Stimulated activated CD4-positive, alpha-beta T cell treated with anti-CD3 and anti-CD28 coated beads, Interleukin-4, amount 100 ng/mL, for 4 hours (primary cell): ENCODE results near the gene THADA.
"Not testable (repeated sequence)": the region's sequence is repeated elsewhere in the genome, so short reads cannot be mapped to it uniquely, and the experiment has no call there.

Experiments used
- DNase-seq, 2 experiments: peaks; one replicate each; pipeline ENCODE4 v3.0.0-alpha.2; 2020

Gene THADA

DNA sequence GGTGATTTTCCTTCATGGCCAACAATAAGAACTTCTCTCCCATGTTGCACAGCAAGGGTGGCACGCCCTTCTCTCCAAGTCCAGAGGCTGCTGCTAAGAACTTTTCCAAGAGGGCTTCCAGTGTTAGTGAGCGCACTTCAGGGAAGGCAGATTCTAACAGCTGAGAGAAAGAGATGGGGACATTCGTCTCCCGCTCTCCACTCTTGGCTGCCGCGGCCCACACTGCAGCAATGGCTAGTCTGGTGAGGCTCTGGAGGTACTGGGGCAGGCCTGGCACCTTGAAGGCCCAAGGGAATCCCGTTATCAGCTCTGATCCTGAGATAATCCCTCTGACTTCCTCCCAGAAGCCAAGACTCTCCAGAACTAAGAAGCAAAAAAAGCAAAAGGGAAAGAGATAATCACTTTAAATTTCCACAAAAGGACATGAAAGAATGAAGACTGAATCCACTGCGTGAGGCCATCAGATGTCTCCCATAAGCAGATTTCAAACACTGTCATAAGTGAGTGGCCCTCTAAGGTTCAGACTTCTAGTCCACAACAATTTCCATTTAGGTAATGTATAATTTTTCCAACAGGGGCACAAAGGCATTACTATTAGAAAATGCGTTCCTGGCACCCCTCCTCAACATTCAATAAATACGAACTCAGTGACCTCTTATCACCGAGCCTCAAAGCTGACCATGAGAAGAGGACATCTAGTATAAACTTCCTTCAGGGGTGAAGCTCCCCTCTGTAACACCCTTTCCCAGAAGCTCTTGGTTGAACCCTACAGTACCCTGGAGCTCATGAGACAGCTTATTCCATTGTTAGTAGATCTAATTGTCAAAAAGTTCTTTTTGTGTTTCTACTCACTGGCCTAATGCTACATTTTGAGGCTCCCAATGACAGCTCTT is 302.7 kb downstream of the THADA start:
- no peak for DNase-seq

DNA sequence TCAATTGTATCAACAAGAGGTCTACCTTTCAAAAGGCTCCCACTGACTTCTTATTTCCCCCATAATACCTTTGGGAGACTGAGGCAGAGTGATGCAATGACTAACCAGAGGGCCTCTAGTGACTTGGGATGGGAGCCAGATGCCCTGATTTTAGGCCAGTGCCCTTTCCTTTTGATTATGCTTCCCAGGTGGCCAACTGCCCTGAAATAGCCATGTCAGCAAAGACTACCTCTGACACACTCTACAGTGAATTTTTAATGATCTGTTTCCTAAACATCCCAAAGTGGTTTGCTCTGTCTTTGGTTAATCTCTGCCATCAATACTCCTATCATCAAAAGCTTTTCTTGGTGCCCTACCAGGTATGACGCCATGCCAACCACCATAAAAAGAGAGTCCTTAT is 303.5 kb downstream of the THADA start:
- DNase-seq: no peak

DNA sequence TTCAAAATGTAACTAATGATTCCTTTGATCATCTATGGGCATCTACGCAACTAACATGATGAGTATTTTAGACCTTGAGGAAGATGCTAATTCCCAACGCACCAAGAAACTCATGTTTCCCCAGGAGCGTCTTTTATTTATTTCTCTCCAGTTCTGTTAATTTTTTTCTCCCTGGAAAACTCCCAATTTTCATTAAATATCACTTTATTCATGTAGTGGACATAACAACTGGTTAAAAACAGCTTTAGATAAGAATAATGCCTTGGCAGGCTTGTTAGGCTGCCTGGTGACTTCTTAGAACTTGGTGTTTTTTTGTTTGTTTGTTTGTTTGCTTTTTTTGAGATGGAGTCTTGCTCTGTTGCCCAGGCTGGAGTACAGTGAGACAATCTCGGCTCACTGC is 306.5 kb downstream of the THADA start:
- DNase-seq: no peak

DNA sequence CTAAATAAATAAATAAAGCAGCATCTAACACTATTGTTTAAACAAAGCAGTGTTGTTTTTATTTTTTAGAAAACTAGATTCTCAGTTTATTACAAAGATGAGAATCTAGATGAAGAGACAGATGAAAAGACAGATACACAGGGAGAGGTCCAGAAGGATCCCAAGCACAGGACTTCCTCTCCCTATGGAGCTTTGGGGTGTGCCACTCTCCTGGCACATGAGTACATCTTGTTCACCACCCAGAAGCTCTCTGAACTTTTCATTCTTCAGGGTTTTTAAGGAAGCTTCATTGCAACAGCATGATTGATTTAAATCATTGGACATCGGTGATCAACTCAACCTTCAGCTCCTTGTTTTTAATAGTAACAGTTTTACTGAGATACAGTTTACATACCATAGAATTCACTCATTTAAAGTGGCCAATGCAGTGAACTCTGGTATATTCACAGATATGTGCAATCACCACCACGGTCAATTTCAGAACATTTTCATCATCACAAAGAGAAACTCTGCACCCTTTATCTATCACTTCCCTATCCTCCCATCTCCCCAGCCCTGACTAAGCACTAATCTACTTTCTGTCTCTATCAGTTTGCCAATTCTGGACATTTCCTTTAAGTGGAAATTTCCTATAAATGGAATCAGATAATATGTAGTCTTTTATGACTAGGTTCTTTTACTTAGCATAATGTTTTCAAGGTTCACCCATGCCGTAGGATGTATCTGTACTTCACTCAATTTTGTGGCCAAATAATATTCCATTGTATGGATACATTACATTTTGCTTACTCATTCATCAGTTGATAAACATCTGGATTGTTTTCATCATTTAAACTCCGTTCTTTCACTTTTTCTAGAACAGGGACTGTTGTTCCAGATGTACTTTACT is 307.2 kb downstream of the THADA start:
- no peak for DNase-seq

DNA sequence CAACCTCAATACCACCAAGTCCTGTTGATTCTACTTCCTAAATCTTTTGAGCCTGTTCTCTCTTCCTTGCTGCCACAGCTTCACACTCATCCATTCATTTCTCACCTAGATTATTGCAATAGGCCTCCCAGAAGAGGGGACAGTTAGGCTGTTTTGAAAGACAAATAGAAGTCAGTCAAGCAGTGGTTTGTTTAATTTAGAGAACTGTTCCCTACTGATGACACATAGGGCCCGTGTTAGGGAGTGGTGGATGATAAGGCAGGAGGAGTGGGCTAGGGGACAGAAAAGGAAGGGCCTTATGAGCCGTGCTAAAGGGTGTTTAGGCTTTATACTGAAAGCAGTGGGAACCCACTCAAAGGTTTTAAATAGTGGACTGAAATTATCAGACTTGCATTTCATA is 309.9 kb downstream of the THADA start:
- no peak for DNase-seq

- DNase-seq: no peak
Observed at GRCh38 chr2:43284967-43285366, 310.9 kb downstream of the THADA start.

DNA sequence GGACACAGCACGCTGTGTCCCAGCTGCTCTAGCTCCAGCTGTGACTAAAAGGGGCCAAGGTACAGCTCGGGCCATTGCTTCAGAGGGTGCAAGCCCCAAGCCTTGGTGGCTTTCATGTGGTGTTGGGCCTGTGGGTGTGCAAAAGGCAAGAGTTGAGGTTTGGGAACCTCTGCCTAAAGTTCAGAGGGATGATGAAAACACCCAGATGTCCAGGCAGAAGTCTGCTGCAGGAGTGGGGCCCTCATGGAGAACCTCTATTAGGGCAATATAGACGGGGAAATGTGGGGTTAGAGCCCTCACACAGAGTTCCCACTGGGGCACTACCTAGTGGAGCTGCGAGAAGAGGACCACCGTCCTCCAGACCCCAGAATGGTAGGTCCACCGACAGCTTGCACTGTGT is 311.5 kb downstream of the THADA start:
- not testable (repeated sequence) for DNase-seq

GRCh38 chr2:43280994-43281393 is 314.8 kb downstream of the THADA start:
- DNase-seq: no peak

DNA sequence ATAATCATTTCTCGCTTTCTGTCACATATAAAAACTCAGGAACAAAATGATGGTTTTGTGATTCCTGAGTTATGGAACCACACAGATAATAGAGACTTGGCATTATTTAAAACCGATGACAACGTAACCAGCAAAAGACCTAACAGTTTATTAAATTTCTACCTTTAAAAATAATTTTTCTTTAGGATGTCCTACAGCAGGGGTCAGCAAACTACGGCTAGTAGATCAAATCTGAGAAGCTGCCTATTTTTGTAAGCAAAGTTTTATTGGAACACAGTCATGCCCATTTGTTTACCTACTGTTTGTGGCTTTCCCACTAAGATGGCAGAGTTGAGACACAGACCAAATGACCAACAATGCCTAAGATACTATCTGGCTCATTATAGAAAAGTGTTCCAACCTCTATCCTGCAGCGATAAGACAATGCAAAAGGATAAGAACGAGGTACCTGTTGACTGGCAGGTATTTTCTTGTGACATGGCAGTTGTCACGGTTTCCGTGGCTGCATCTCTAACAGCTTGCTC is 316.5 kb downstream of the THADA start:
- DNase-seq: no peak

- no peak for DNase-seq
Observed at GRCh38 chr2:43278564-43279220, 317.1 kb downstream of the THADA start.

DNA sequence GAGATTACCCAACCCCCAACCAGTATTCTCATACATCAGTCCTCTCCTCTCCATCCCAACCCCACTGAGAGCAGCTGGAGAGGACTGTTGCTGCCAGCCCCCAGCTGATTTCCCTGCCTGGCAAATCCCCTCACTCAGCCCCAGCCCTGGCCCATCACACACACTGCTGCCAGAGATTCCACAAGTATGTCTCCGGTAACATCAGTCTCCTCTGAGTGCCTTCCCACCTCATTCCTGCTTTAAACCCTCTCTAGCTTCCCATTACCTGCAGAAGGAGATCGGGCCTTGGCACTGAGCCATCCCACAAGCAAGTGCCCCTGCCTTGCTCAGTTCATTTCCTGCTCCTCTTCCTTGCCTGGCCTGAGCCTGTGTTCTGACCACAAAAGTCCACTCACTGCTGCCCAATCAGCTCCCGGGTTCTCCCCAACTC is 318.9 kb downstream of the THADA start:
- no peak for DNase-seq

GRCh38 chr2:43276266-43276941 is 319.4 kb downstream of the THADA start:
- no peak for DNase-seq

DNA sequence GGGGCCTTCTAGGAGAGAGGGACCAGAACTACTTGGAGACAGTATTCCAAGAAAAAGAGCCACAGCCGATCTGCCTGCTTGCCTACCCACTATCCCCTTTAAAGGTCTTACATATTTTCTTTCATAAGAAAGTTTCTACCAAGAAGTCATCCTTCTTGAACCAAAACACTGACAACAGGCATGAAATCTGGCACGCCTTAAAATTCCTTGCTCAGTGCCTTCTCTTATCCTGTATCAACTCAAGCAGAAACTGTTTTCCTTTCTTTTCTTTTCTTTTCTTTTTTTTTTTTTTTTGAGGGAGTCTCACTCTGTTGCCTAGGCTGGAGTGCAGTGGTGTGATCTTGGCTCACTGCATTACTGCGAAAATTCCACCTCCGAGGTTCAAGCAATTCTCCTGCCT is 321.1 kb downstream of the THADA start:
- no peak for DNase-seq

DNA sequence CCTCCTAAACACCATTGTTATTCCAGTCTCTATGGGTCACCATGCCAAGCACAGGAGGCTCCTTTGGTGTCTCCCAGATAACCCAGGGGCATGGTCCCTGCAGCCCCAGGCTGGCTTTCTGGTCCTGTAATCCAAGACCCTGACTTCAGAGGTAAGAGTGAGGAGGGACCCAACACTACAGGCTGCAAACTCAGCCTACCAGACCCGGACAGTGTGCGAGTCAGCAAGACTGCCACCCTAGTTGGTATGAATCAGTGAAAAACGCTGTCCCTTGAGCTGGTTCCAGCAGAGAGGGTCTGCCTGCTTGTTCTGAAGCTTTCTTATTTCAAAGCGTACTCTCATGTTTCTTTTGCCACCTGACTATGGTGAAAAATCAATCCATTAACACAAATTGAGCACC is 321.8 kb downstream of the THADA start:
- no peak for DNase-seq

- DNase-seq: no peak
Observed at GRCh38 chr2:43273529-43273928, 322.3 kb downstream of the THADA start.

DNA sequence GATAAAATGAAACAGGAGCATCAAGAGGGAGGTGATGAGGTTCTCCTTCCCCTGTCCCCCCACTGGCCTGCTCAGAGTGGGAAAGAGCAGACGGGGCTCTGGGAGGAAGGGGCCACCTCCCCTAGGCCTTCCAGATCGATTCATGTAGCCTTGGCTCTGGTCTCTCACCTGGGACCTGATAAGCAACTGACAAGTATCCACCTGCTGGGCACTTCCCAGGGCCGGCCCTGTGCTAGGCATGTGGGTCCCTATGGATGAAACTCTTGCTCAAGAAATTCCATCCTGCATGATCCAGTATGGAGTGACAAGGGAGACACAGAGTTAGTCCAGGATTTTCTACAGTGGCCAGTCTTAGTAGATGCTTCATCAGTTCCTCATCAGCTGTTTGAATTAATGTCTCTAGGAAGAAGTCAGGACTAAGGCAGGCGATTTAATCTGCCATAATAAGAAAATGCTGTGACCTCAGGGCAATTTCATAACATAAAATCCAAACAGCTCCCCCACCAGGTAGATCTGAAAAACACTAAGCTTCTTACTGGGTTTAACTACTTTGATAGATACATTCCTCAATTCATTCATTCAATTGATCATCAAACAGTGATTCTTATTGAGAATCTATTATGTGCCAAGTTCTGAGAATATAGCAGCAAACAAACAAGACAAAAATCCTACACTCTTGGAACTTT is 324.8 kb downstream of the THADA start:
- no peak for DNase-seq

GRCh38 chr2:43270461-43270860 is 325.4 kb downstream of the THADA start:
- no peak for DNase-seq

DNA sequence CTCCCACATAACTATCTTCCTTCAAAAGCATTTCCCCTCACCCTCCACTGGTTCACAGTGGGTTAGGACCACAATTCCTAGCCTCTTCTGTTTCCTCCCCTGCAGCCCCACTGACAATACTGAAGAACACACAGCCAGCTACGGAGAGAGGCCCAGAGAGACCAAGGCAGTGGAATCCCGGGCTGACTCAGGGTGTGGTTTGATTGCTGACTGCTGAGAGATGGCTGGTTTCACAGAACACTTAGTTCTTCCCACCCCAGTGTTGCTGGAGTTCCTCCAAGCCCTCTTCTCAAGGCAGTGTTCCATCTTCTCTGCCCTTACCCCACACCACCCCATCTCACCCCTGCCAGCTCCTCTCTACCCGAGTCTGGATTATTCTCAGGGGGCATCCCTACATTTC is 326.1 kb downstream of the THADA start:
- no peak for DNase-seq

DNA sequence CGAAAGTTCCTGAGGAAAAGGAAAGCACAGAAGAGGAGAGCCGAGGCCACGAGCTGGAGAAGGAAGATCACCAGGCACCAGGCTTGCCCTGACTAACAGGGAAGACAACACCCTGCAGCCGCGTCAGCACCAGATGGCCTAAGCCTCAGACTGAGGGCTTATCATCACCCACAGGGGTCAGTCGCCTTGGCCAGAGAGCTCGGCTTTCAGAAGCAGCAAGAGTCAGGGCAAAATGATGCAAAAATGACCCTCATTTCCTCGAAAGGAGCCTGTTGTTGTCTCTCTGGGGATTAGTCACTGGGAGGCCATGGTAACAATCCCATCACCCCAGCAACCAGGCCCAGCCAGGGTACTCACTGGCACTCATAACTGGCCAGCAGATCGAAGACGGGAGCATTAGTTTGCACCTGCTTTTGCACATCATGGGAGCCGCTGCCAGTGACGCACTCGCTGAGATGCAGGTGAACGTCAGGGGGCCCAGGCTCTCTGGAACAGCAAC is 326.7 kb downstream of the THADA start:
- DNase-seq: no peak

GRCh38 chr2:43268066-43268953 is 327.5 kb downstream of the THADA start:
- DNase-seq: no peak

DNA sequence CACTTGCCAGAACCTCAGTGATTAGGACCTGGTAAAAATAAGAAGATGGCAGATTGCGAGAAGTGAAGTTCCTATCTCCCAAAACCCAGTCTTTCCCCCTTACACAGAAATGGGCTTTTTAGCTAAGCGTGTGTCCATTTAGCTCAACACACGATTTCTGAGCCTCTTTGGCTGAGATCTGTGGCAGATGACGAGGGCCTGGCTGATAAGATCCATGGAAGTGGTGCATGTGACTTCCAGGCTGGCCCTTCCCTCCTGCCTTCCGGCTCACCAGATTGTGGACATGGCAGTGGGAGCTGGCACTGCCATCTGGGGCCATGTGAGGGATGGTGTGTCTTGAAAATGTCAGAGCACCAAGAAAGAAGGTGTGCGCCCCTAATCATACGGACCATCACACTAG is 328.5 kb downstream of the THADA start:
- DNase-seq: no peak
